Osteoblast (primary cell): ENCODE measurements around the gene DVL1. TPM values are rescaled to one million over a fixed set of nuclear protein-coding genes. Genes with fewer than 3 reads are reported as not detected.

ENCODE experiments used
- DNase-seq: peaks from one replicate; pipeline ENCODE4 v3.0.0; 2011; ENCODE audit warnings: low spot score, mixed read lengths; ENCODE audit not compliant: insufficient read length; ENCODE audit errors: missing footprints
- H2AFZ ChIP-seq: 2 replicates; pipeline ENCODE4 v1.6.0; 2011; ENCODE audit warnings: mild to moderate bottlenecking, low read length
- H3K27ac ChIP-seq: 2 replicates; pipeline ENCODE4 v1.5.1; 2011; ENCODE audit warnings: mild to moderate bottlenecking, low read depth, low read length, moderate library complexity
- H3K27me3 ChIP-seq: 2 replicates; pipeline ENCODE4 v1.6.0; 2012; ENCODE audit warnings: mild to moderate bottlenecking, control low read depth, inconsistent platforms, low read length, moderate library complexity; ENCODE audit not compliant: insufficient read depth
- H3K36me3 ChIP-seq: 2 replicates; pipeline ENCODE4 v1.5.1; 2011; ENCODE audit warnings: mild to moderate bottlenecking, low read length, control low read depth, moderate library complexity; ENCODE audit not compliant: insufficient read depth
- H3K4me1 ChIP-seq: 2 replicates; pipeline ENCODE4 v1.5.1; 2011; ENCODE audit warnings: mild to moderate bottlenecking, low read length, control low read depth, moderate library complexity; ENCODE audit not compliant: insufficient read depth
- H3K4me2 ChIP-seq: 2 replicates; pipeline ENCODE4 v1.6.0; 2011; ENCODE audit warnings: mild to moderate bottlenecking, low read length; ENCODE audit not compliant: insufficient read depth
- H3K4me3 ChIP-seq: fragments of 200-600 bp; sonication (generic); 3 replicates; pipeline ENCODE4 v1.5.1; 2012; ENCODE audit warnings: mild to moderate bottlenecking, low read length, inconsistent platforms; ENCODE audit not compliant: insufficient read depth
- H3K79me2 ChIP-seq: 2 replicates; pipeline ENCODE4 v1.6.0; 2012; ENCODE audit warnings: mild to moderate bottlenecking, low read length, control low read depth, inconsistent platforms; ENCODE audit not compliant: insufficient read depth
- H3K9me3 ChIP-seq: 2 replicates; pipeline ENCODE4 v1.5.1; 2011; ENCODE audit warnings: low read depth, low read length, control low read depth
- H4K20me1 ChIP-seq: 2 replicates; pipeline ENCODE4 v1.6.0; 2012; ENCODE audit warnings: mild to moderate bottlenecking, low read length, control low read depth; ENCODE audit not compliant: insufficient read depth
- CTCF ChIP-seq: IDR thresholded peaks from 2 replicates; pipeline ENCODE4 v1.5.1; 2011; ENCODE audit warnings: mild to moderate bottlenecking, low read depth, low read length, moderate library complexity; ENCODE audit errors: extremely low read depth
- total RNA-seq: library from RNA; depleted of rRNA; stranded (reverse); fragments of >200 nt; gene quantifications from 2 replicates; pipeline ENCODE4 v1.2.3, GENCODE V29; 2012

Gene DVL1
- total RNA-seq, 1 donor = 73.5 TPM

GRCh38 chr1:1366699-1367066 is 17.5 kb upstream of the DVL1 start:
- H3K79me2 ChIP-seq = peaks cover 1% of the 10 kb centered on the region
- H3K27ac ChIP-seq = no peak overlapping the region
- DNase-seq = no peak
- H3K4me1 ChIP-seq = peaks cover 19% of the 10 kb centered on the region
- no peak for TF ChIP-seq CTCF
- no peak overlapping the region for H3K4me2 ChIP-seq
- H3K9me3 ChIP-seq = peaks cover 4% of the 10 kb centered on the region
- peaks cover 3% of the 10 kb centered on the region for H4K20me1 ChIP-seq
- no peaks in the 10 kb centered on the region for H3K36me3 ChIP-seq
- H3K27me3 ChIP-seq = no peaks in the 10 kb centered on the region
- no peak overlapping the region for H2AFZ ChIP-seq
- no peak overlapping the region for H3K4me3 ChIP-seq

GRCh38 chr1:1365875-1366698 is 16.9 kb upstream of the DVL1 start:
- Histone ChIP-seq H3K4me2 (no peak overlapping the region), H3K79me2 (peaks cover 4% of the 10 kb centered on the region), H2AFZ (no peak overlapping the region), H3K4me3 (no peak overlapping the region), H3K36me3 (no peaks in the 10 kb centered on the region), H4K20me1 (no peaks in the 10 kb centered on the region), H3K27me3 (no peaks in the 10 kb centered on the region), H3K9me3 (peaks cover 4% of the 10 kb centered on the region), H3K4me1 (peaks cover 19% of the 10 kb centered on the region), H3K27ac (no peak overlapping the region)
- no peak for DNase-seq
- TF ChIP-seq CTCF = no peak

DNA sequence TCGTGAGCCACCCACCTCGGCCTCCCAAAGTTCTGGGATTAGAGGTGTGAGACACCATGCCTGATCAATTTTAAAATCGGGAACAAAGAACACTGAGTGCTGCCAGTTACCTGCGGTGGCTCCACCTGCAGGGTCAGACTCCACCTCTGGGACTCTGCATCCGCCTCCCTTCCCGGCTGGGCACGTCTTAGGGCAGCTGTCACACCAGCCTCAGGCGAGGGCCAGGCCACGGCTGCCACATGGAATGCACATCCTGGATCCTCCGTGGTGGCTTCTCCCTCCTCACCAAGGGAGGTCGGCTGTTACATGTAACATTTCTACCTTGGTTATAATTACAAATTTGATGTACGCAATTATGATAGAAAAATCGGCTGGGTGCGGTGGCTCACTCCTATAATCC is 15.0 kb upstream of the DVL1 start:
- Histone ChIP-seq H3K27me3 (no peaks in the 10 kb centered on the region), H3K9me3 (peaks cover 4% of the 10 kb centered on the region), H4K20me1 (no peaks in the 10 kb centered on the region), H3K4me3 (no peak overlapping the region), H3K27ac (no peak overlapping the region), H3K79me2 (peaks cover 7% of the 10 kb centered on the region), H3K4me2 (no peak overlapping the region), H3K4me1 (peaks cover 30% of the 10 kb centered on the region), H2AFZ (no peak overlapping the region), H3K36me3 (no peaks in the 10 kb centered on the region)
- DNase-seq = peak; percentile 32
- no peak for TF ChIP-seq CTCF

GRCh38 chr1:1361982-1362423 is 12.8 kb upstream of the DVL1 start:
- Histone ChIP-seq H3K36me3 (no peaks in the 10 kb centered on the region), H3K27ac (peak overlapping the region; percentile 85), H3K4me3 (peak overlapping the region; percentile 42), H3K9me3 (peaks cover under 1% of the 10 kb centered on the region), H3K4me1 (peaks cover 40% of the 10 kb centered on the region), H3K79me2 (peaks cover 21% of the 10 kb centered on the region), H3K4me2 (peak overlapping the region; percentile 89), H3K27me3 (no peaks in the 10 kb centered on the region), H4K20me1 (peaks cover 4% of the 10 kb centered on the region), H2AFZ (peak overlapping the region; percentile 53)
- peak; percentile 20 for TF ChIP-seq CTCF
- DNase-seq = peak; percentile 94
